ENCODE data around the gene YBX2. TPM values are rescaled to one million over a fixed set of nuclear protein-coding genes. Genes with fewer than 3 reads are reported as not detected.
A peak's percentile ranks its signal among the peaks of the same experiment; 100 is the strongest.
"Not testable (repeated sequence)": the region's sequence is repeated elsewhere in the genome, so short reads cannot be mapped to it uniquely, and the experiment has no call there.

Gene YBX2
- polyA plus RNA-seq, 1 donor (not counting 4 experiments of a cell fraction or from before 2014, with no cell fraction given): 0.05 TPM

GRCh38 chr17:7248796-7249195 lies 45.6 kb downstream of the YBX2 start:
- no peak for FAIRE-seq
- Histone ChIP-seq H3K4me2 (ENCODE audit: control insufficient read depth, extremely low read depth, insufficient read depth, low read depth, low read length) (peak overlapping the region; percentile 31), H3K4me1 (ENCODE audit: control insufficient read depth, extremely low read depth, insufficient read depth, low read length) (peaks cover 18% of the 10 kb centered on the region)

GRCh38 chr17:7246779-7247178 lies 47.7 kb downstream of the YBX2 start:
- no peaks in the 10 kb centered on the region for H3K27me3 ChIP-seq (ENCODE audit: control insufficient read depth, extremely low read depth, insufficient read depth, low read length)
- peaks cover 49% of the 10 kb centered on the region for H3K79me2 ChIP-seq (ENCODE audit: control insufficient read depth, insufficient read depth, low read length)
- FAIRE-seq (no peak), DNase-seq (ENCODE audit: low read depth, low spot score) (no peak)
- no peak overlapping the region for H3K4me3 ChIP-seq (ENCODE audit: control insufficient read depth in 2 of 3, extremely low read depth in 1 of 3, insufficient read depth in 2 of 3, low read depth in 1 of 3, low read length in 3 of 3)
- no peaks in the 10 kb centered on the region for H3K9me1 ChIP-seq (ENCODE audit: control insufficient read depth, extremely low read depth, insufficient read depth, low read length)
- no peak for TF ChIP-seq CTCF (optimal IDR thresholded peaks at IDR 0.05 in 1 of 3, IDR thresholded peaks at IDR 0.05 in 1 of 3, conservative IDR thresholded peaks at IDR 0.05 in 1 of 3; ENCODE audit: extremely low read depth in 1 of 3, insufficient read depth in 2 of 3, low read length in 3 of 3)
- no peak for TF ChIP-seq EZH2 (IDR thresholded peaks at IDR 0.05; ENCODE audit: low read length)
- H4K20me1 ChIP-seq (ENCODE audit: control insufficient read depth, extremely low read depth, insufficient read depth, low read length): no peaks in the 10 kb centered on the region
- no peaks in the 10 kb centered on the region for H3K9me3 ChIP-seq (ENCODE audit: control insufficient read depth, low read depth, low read length)
- H3K4me2 ChIP-seq (ENCODE audit: control insufficient read depth, extremely low read depth, insufficient read depth, low read depth, low read length): no peak overlapping the region
- dilution Hi-C loops (cut with MboI; ENCODE audit: extremely low pct_ligation_motif_present, low sequenced_read_pairs): no loop called here
- peaks cover 19 to 21% of the 10 kb centered on the region in 2 experiments for H3K36me3 ChIP-seq (ENCODE audit: control insufficient read depth in 2 of 2, extremely low read depth in 1 of 2, insufficient read depth in 2 of 2, low read length in 2 of 2)
- peaks cover 15% of the 10 kb centered on the region for H3K4me1 ChIP-seq (ENCODE audit: control insufficient read depth, extremely low read depth, insufficient read depth, low read length)
- H2AFZ ChIP-seq (ENCODE audit: control insufficient read depth, low read length): no peak overlapping the region
- no peak overlapping the region for H3K9ac ChIP-seq (ENCODE audit: control insufficient read depth, extremely low read depth, insufficient read depth, low read length)
- H3K27ac ChIP-seq (ENCODE audit: control insufficient read depth, insufficient read depth, low read length): no peak overlapping the region

More at GRCh38 chr17:7248796-7249195, 45.6 kb downstream of the YBX2 start:
- Histone ChIP-seq H3K9me1 (ENCODE audit: control insufficient read depth, extremely low read depth, insufficient read depth, low read length) (no peaks in the 10 kb centered on the region), H3K27ac (ENCODE audit: control insufficient read depth, insufficient read depth, low read length) (no peak overlapping the region), H3K27me3 (ENCODE audit: control insufficient read depth, extremely low read depth, insufficient read depth, low read length) (no peaks in the 10 kb centered on the region), H3K79me2 (ENCODE audit: control insufficient read depth, insufficient read depth, low read length) (peaks cover 58% of the 10 kb centered on the region), H3K9ac (ENCODE audit: control insufficient read depth, extremely low read depth, insufficient read depth, low read length) (no peak overlapping the region), H3K4me3 (ENCODE audit: control insufficient read depth in 2 of 3, extremely low read depth in 1 of 3, insufficient read depth in 2 of 3, low read depth in 1 of 3, low read length in 3 of 3) (peak overlapping the region in 1 of 3 experiments; percentile 17), H2AFZ (ENCODE audit: control insufficient read depth, low read length) (no peak overlapping the region), H4K20me1 (ENCODE audit: control insufficient read depth, extremely low read depth, insufficient read depth, low read length) (no peaks in the 10 kb centered on the region), H3K9me3 (ENCODE audit: control insufficient read depth, low read depth, low read length) (no peaks in the 10 kb centered on the region), H3K36me3 (ENCODE audit: control insufficient read depth in 2 of 2, extremely low read depth in 1 of 2, insufficient read depth in 2 of 2, low read length in 2 of 2) (peaks cover 17 to 21% of the 10 kb centered on the region in 2 experiments)
- no peak for TF ChIP-seq CTCF (optimal IDR thresholded peaks at IDR 0.05 in 1 of 3, IDR thresholded peaks at IDR 0.05 in 1 of 3, conservative IDR thresholded peaks at IDR 0.05 in 1 of 3; ENCODE audit: extremely low read depth in 1 of 3, insufficient read depth in 2 of 3, low read length in 3 of 3)
- no peak for TF ChIP-seq EZH2 (IDR thresholded peaks at IDR 0.05; ENCODE audit: low read length)
- dilution Hi-C loops (cut with MboI; ENCODE audit: extremely low pct_ligation_motif_present, low sequenced_read_pairs): no loop called here
- no peak for DNase-seq (ENCODE audit: low read depth, low spot score)

- H3K9me3 ChIP-seq (ENCODE audit: control insufficient read depth, low read depth, low read length); H3K9me1 ChIP-seq (ENCODE audit: control insufficient read depth, extremely low read depth, insufficient read depth, low read length); DNase-seq (ENCODE audit: low read depth, low spot score); H3K9ac ChIP-seq (ENCODE audit: control insufficient read depth, extremely low read depth, insufficient read depth, low read length); H3K27me3 ChIP-seq (ENCODE audit: control insufficient read depth, extremely low read depth, insufficient read depth, low read length); H3K4me3 ChIP-seq (ENCODE audit: control insufficient read depth in 2 of 3, extremely low read depth in 1 of 3, insufficient read depth in 2 of 3, low read depth in 1 of 3, low read length in 3 of 3); dilution Hi-C loops (cut with MboI; ENCODE audit: extremely low pct_ligation_motif_present, low sequenced_read_pairs); FAIRE-seq; H3K4me2 ChIP-seq (ENCODE audit: control insufficient read depth, extremely low read depth, insufficient read depth, low read depth, low read length); H2AFZ ChIP-seq (ENCODE audit: control insufficient read depth, low read length); H4K20me1 ChIP-seq (ENCODE audit: control insufficient read depth, extremely low read depth, insufficient read depth, low read length); H3K27ac ChIP-seq (ENCODE audit: control insufficient read depth, insufficient read depth, low read length): not testable (repeated sequence)
- peaks cover 39% of the 10 kb centered on the region for H3K79me2 ChIP-seq (ENCODE audit: control insufficient read depth, insufficient read depth, low read length)
- H3K36me3 ChIP-seq (ENCODE audit: control insufficient read depth in 2 of 2, extremely low read depth in 1 of 2, insufficient read depth in 2 of 2, low read length in 2 of 2): peaks cover 20 to 25% of the 10 kb centered on the region in 2 experiments
- H3K4me1 ChIP-seq (ENCODE audit: control insufficient read depth, extremely low read depth, insufficient read depth, low read length): peaks cover 20% of the 10 kb centered on the region
Observed at GRCh38 chr17:7243838-7244237, 50.6 kb downstream of the YBX2 start.
